ENCODE results near the gene CASP4.
"Not testable (repeated sequence)": the region's sequence is repeated elsewhere in the genome, so short reads cannot be mapped to it uniquely, and the experiment has no call there.

Gene CASP4

DNA sequence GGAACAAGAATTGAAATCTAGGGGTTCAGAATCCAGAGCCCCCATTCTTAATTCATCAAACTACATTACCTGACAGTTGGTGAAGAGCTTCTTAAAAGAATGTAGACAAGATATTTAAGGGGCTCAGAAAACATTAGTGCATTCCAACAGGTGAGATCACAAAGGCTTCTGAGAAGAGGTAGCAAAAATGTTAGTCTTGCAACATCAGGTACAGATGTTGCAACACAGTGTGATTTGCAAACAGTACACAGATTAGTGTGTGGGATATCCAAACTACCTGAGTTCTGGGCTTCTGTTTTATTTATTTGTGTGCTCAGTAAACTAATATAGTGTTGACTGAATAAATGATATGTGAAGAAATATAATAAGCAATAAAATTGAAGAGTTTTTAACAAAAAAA, 11.8 kb downstream of the CASP4 start:
- DNase-seq (ENCODE audit: low spot score), result no peak

GRCh38 chr11:104946907-104947306, 21.5 kb downstream of the CASP4 start:
- peak; percentile 36 for DNase-seq (ENCODE audit: low spot score)

DNA sequence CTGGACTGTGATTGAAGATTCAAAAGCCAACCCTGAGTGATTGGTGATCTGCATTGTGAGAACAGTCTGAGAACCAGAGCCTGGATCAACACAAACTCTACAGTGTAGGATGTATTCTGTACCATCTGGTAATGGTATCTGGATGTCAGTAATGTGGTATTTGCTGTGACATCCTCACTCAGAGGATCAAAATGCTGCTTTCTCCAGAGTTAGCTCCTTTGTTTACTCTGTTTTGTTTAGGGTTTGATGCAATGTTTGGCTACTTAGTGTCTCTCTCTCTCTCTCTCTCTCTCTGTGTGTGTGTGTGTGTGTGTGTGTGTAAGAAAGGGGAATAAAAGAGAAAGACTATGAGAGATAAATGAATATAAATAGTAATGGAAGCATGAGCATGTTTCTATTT, 24.3 kb downstream of the CASP4 start:
- no peak for DNase-seq (ENCODE audit: low spot score)

- no peak for DNase-seq (ENCODE audit: low spot score)
Measured at GRCh38 chr11:104943561-104943960, 24.8 kb downstream of the CASP4 start.

GRCh38 chr11:104934594-104934993, 33.8 kb downstream of the CASP4 start:
- DNase-seq (ENCODE audit: low spot score), result no peak

DNA sequence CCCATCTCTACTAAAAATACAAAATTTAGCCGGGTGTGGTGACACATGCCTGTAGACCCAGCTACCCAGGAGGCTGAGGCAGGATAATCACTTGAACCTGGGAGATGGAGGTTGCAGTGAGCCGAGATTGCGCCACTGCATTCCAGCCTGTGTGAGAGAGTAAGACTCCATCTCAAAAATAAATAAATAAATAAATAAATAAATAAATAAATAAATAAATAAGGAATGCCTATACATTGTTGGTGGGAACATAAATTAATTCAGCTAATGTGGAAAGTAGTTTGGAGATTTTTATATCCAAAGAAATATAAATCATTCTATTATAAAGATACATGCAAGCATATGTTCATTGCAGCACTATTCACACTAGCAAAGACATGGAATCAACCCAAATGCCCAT, 34.3 kb downstream of the CASP4 start:
- not testable (repeated sequence) for DNase-seq (ENCODE audit: low spot score)

DNA sequence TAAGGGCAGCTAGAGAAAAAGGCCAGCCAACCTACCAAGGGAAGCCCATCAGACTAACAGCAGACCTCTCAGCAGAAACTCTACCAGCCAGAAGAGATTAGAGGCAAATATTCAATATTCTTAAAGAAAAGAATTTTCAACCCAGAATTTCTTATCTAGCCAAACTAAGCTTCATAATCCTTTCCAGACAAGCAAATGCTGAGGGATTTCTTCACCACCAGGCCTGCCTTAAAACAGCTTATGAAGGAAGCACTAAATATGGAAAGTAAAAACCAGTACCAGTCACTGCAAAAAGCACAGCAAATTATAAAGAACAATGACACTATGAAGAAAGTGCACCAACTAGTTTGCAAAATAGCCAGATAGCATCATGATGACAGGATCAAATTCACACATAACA, 39.6 kb downstream of the CASP4 start:
- no peak for DNase-seq (ENCODE audit: low spot score)

- DNase-seq (ENCODE audit: low spot score), result no peak
Measured at GRCh38 chr11:104926771-104927611, 41.4 kb downstream of the CASP4 start.

DNA sequence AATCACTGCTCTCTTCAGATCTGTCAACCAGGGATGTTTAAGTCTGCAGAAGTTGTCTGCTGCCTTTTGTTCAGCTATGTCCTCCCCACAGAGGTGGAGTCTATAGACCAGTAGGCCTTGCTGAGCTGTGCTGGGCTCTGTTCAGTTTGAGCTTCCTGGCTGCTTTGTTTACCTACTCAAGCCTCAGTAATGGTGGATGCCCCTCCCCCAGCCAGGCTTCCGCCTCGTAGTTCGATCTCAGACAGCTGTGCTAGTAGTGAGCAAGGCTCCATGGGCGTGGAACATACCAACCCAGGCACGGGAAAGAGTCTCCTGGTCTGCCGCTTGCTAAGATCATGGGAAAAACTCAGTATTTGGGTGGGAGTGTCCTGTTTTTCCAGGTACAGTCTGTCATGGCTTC, 42.5 kb downstream of the CASP4 start:
- DNase-seq (ENCODE audit: low spot score), result no peak

GRCh38 chr11:104918113-104918824, 50.1 kb downstream of the CASP4 start:
- no peak for DNase-seq (ENCODE audit: low spot score)

- peak; percentile 13 for DNase-seq (ENCODE audit: low spot score)
Measured at GRCh38 chr11:104917271-104918112, 50.9 kb downstream of the CASP4 start.

- no peak for DNase-seq (ENCODE audit: low spot score)
Measured at GRCh38 chr11:104916442-104916841, 51.9 kb downstream of the CASP4 start.

DNA sequence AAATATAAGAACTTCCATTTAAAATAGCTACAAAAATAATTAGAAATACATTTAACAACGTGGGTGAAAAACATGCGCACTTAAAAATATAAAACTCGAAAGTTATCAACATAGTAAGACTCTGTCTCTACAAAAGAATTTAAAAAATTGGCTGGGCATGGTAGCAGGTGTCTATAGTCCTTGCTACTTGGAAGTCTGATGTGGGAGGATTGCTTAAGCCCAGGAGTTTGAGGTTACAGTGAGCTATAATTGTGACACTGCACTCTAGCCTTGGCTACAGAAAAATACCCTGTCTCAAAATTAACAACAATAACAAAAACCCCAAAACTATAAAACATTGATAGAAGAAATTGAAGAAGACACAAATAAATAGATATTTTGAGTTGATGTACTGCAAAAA, 56.3 kb downstream of the CASP4 start:
- no peak for DNase-seq (ENCODE audit: low spot score)

DNA sequence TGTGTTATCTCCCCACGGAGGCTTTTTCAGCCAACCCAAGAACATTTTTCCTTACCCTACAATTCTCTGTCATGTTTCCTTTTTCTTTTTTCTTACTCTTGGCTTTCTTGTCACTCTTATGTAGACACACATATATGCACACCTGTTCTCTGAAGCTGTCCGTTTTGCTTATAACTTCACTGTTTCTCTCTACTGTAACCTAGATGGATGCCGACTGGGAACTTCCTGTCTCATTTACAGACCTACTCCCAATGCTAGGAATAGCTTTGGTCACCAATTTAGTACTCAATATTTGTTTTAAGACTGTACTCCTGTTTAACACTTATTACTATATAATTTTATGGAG, 60.2 kb downstream of the CASP4 start:
- no peak for DNase-seq (ENCODE audit: low spot score)

GRCh38 chr11:104907521-104908185, 60.7 kb downstream of the CASP4 start:
- no peak for DNase-seq (ENCODE audit: low spot score)

GRCh38 chr11:104905271-104905670, 63.1 kb downstream of the CASP4 start:
- no peak for DNase-seq (ENCODE audit: low spot score)

GRCh38 chr11:104899226-104899625, 69.1 kb downstream of the CASP4 start:
- DNase-seq (ENCODE audit: low spot score), result no peak

DNA sequence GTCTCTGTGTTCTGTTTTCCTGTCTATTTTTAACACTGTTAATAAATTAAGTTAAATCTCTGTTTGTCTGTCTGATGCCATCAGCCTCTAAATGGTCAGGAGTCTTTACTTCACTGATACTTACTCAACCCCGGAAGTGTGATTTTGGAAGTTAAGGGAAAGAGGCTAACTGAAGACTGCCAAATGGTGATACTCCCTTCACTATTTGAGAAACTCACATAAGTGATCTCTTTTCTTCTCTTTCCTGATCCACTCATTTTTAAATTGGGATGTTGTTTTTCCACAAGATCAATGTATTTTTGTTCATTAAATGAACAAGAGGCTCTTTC, 69.7 kb downstream of the CASP4 start:
- DNase-seq (ENCODE audit: low spot score), result no peak

- no peak for DNase-seq (ENCODE audit: low spot score)
Measured at GRCh38 chr11:104897891-104898684, 70.3 kb downstream of the CASP4 start, which contains the start of gene CASP12. CASP12 (minus strand) TSS chr11:104898460.

- no peak for DNase-seq (ENCODE audit: low spot score)
Measured at GRCh38 chr11:104895634-104896033, 72.7 kb downstream of the CASP4 start.

DNA sequence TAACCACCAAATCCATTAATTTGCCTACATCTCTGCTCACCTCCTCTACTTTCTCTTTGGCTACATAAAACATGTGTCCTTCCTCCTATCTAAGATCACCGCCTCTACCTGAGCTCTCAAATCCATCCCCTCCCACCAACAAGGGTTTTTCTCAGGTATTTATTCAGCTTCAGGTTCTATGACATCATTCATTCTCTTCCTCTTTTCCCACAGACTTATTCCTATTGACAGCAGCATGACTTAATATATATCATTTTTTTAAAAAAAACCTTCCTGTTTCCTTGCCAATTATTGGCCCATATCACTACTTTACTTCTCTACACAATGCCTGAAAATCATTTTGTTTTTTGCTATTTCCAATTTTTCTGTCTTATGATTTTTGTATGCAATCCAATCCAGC, 74.5 kb downstream of the CASP4 start:
- no peak for DNase-seq (ENCODE audit: low spot score)
